GM23248 (cell line): ENCODE results near the gene ZNF333. TPM values are rescaled to one million over a fixed set of nuclear protein-coding genes. Genes with fewer than 3 reads are reported as not detected.

Experiments
- DNase-seq: peaks from one replicate; pipeline ENCODE4 v3.0.0-alpha.2; 2015
- H2AFZ ChIP-seq: fragments of 200-600 bp; sonication (generic); 2 replicates; pipeline ENCODE4 v1.6.1; 2016; ENCODE audit warnings: antibody characterized with exemption
- H3F3A ChIP-seq: fragments of 200-600 bp; sonication (generic); 2 replicates; pipeline ENCODE4 v1.6.1; 2016; ENCODE audit warnings: mild to moderate bottlenecking, antibody characterized with exemption, mixed run types; ENCODE audit not compliant: insufficient read depth
- H3K27ac ChIP-seq: fragments of 200-600 bp; sonication (generic); 2 replicates; pipeline ENCODE4 v1.5.1; 2016; ENCODE audit warnings: mild to moderate bottlenecking
- H3K27me3 ChIP-seq: fragments of 200-600 bp; sonication (generic); replicated peaks from 2 replicates; pipeline ENCODE4 v1.6.1; 2016; ENCODE audit warnings: mild to moderate bottlenecking; ENCODE audit not compliant: insufficient read depth
- H3K36me3 ChIP-seq: fragments of 200-600 bp; sonication (generic); 2 replicates; pipeline ENCODE4 v1.6.1; 2016; ENCODE audit warnings: low read depth, mild to moderate bottlenecking
- H3K4me1 ChIP-seq: fragments of 200-600 bp; sonication (generic); 2 replicates; pipeline ENCODE4 v1.6.1; 2016; ENCODE audit warnings: mild to moderate bottlenecking; ENCODE audit not compliant: insufficient read depth
- H3K4me2 ChIP-seq: fragments of 200-600 bp; sonication (generic); one replicate; pipeline ENCODE4 v1.6.1; 2016; ENCODE audit warnings: mild to moderate bottlenecking; ENCODE audit not compliant: unreplicated experiment
- H3K4me3 ChIP-seq: fragments of 200-600 bp; sonication (generic); 2 replicates; pipeline ENCODE4 v1.5.1; 2016; ENCODE audit warnings: mild to moderate bottlenecking
- H3K79me2 ChIP-seq: fragments of 200-600 bp; sonication (generic); 2 replicates; pipeline ENCODE4 v1.6.1; 2016; ENCODE audit warnings: mild to moderate bottlenecking; ENCODE audit not compliant: insufficient read depth
- H3K9ac ChIP-seq: fragments of 200-600 bp; sonication (generic); 2 replicates; pipeline ENCODE4 v1.6.1; 2016; ENCODE audit warnings: mild to moderate bottlenecking
- H3K9me2 ChIP-seq: fragments of 200-600 bp; sonication (generic); 2 replicates; pipeline ENCODE4 v1.6.1; 2016; ENCODE audit warnings: mixed run types, mild to moderate bottlenecking, moderate library complexity; ENCODE audit not compliant: insufficient read depth
- H3K9me3 ChIP-seq: fragments of 200-600 bp; sonication (generic); one replicate; pipeline ENCODE4 v1.6.1; 2017; ENCODE audit warnings: low read depth
- H4K20me1 ChIP-seq: fragments of 200-600 bp; sonication (generic); 2 replicates; pipeline ENCODE4 v1.6.0; 2016; ENCODE audit not compliant: insufficient read depth
- EZH2 ChIP-seq: fragments of 200-600 bp; sonication (generic); IDR thresholded peaks from 2 replicates; pipeline ENCODE4 v1.6.1; 2018; ENCODE audit warnings: antibody characterized with exemption, mild to moderate bottlenecking; ENCODE audit not compliant: insufficient read depth, poor library complexity, severe bottlenecking
- EZH2phosphoT487 ChIP-seq: fragments of 200-600 bp; sonication (generic); IDR thresholded peaks from 2 replicates; pipeline ENCODE4 v1.6.1; 2018; ENCODE audit warnings: antibody characterized with exemption, moderate library complexity, mild to moderate bottlenecking, low read depth; ENCODE audit not compliant: insufficient read depth
- WGBS, 2 experiments: methylation state at CpG; one replicate each; pipeline ENCODE4 v1.1.6; 2015 to 2017; ENCODE audit warnings: low lambda C conversion rate in 2 of 2, low coverage in 1 of 2; ENCODE audit errors: missing lambda C conversion rate in 2 of 2; 5-methylcytosine and 5-hydroxymethylcytosine counted together
- in situ Hi-C: fragments of 300-500 bp; cut with MboI; formaldehyde crosslinking; loops from 2 replicates; pipeline ENCODE4 v1.15.0; 2020
- polyA plus RNA-seq: library from polyadenylated mRNA; unstranded; fragments of >200 nt; fragmentation: Nextera tagmentation; extraction: Ambion mirVana; gene quantifications from 2 replicates; pipeline ENCODE4 v1.2.1, GENCODE V29; 2016
- total RNA-seq: library from RNA; depleted of rRNA; stranded (reverse); fragments of >200 nt; shearing (Covaris generic); gene quantifications from 2 replicates; pipeline ENCODE4 v1.2.3, GENCODE V29; 2014

ZNF333 gene
- total and polyA plus RNA-seq, 2 experiments from 2014 or later = 10.4 to 26.3 TPM

DNA sequence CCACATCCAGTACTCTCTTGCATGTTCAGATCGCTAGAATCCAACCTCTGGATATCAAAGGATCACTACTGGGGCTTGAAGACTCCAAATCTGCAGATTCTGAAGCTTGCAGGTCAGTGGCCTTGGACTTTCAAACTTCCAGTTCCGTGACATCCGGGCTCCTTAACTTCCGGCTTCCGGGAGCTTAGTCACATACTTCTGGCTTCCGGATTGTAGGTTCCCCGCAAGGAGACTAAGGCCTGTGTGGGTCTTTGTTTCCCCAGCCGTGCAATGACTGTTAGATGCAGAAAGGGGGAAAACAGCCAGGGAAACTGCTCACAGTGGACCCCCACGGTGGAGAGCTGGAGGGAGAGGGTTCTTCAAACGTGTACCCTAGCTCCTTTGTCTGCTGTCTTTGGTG lies 41.4 kb downstream of the ZNF333 start:
- TF ChIP-seq EZH2 = no peak
- Histone ChIP-seq H3K36me3 (no peaks in the 10 kb centered on the region), H3F3A (no peaks in the 10 kb centered on the region), H3K9me3 (no peaks in the 10 kb centered on the region), H3K27ac (no peak overlapping the region), H2AFZ (peak overlapping the region; percentile 60), H3K4me2 (no peak overlapping the region), H4K20me1 (no peaks in the 10 kb centered on the region), H3K27me3 (no peaks in the 10 kb centered on the region), H3K4me1 (no peaks in the 10 kb centered on the region), H3K79me2 (no peaks in the 10 kb centered on the region), H3K9ac (no peak overlapping the region), H3K9me2 (no peaks in the 10 kb centered on the region), H3K4me3 (no peak overlapping the region)
- DNase-seq = no peak
- 27 to 33% methylated on average over 10 of the region's 10 CpGs for WGBS, 2 experiments
- in situ Hi-C loops = no loop called here

DNA sequence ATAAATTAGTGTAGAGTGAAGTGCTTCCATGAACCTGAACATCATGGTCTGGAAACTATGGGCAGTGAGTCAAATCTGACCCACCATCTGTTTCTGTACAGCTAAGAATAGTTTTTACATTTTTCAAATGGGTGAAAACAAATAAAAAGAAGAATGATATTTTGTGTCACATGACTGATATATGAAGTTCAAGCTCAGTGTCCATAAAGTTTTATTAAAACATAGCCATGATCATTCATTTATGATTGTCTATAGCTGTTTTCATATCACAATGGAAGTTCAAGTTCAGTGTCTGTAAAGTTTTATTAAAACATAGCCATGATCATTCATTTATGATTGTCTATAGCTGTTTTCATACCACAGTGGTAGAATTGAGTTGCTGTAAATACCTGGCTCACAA lies 42.7 kb downstream of the ZNF333 start:
- no peaks in the 10 kb centered on the region for H3K79me2 ChIP-seq
- H3K27me3 ChIP-seq = no peaks in the 10 kb centered on the region

DNA sequence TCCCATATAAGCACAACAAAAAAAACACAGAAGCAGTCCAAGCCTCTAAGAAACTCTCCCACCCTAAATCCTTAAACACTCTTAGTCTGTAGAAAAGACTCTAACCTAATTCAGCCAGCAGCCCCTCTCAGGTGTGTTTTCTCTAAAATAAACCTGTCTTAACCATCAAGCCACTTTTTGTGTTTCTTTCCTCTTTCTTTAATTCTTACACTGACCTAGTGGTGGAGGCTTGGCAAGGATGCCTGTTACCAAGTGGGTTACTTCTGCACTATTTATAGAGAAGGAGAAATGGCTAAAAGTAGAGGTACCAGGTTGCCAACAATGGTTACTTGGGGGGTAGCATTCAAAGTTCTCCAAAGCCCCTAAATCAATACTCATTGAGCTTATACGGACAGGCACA lies 43.7 kb downstream of the ZNF333 start:
- no peaks in the 10 kb centered on the region for H3F3A ChIP-seq
- no peak overlapping the region for H3K4me2 ChIP-seq
- H3K4me1 ChIP-seq = no peaks in the 10 kb centered on the region
- TF ChIP-seq EZH2 = no peak
- TF ChIP-seq EZH2phosphoT487 = no peak
- no peaks in the 10 kb centered on the region for H3K79me2 ChIP-seq
- 35 to 40% methylated on average over 1 of the region's 1 CpG for WGBS, 2 experiments
- no peak overlapping the region for H2AFZ ChIP-seq
- no peaks in the 10 kb centered on the region for H3K9me2 ChIP-seq
- no peak for DNase-seq
- no peak overlapping the region for H3K9ac ChIP-seq
- no peak overlapping the region for H3K4me3 ChIP-seq
- H3K36me3 ChIP-seq = no peaks in the 10 kb centered on the region
- no peaks in the 10 kb centered on the region for H4K20me1 ChIP-seq
- no peaks in the 10 kb centered on the region for H3K9me3 ChIP-seq
- H3K27me3 ChIP-seq = no peaks in the 10 kb centered on the region
- H3K27ac ChIP-seq = no peak overlapping the region
- in situ Hi-C loops = no loop called here

More for the DNA sequence above, 42.7 kb downstream of the ZNF333 start:
- H3K4me1 ChIP-seq = no peaks in the 10 kb centered on the region
- H3K9me2 ChIP-seq = no peaks in the 10 kb centered on the region
- H3K4me2 ChIP-seq = no peak overlapping the region
- H4K20me1 ChIP-seq = no peaks in the 10 kb centered on the region
- no peak overlapping the region for H3K4me3 ChIP-seq
- no peaks in the 10 kb centered on the region for H3K9me3 ChIP-seq
- in situ Hi-C loops = no loop called here
- DNase-seq = no peak
- no peak overlapping the region for H3K27ac ChIP-seq
- no peaks in the 10 kb centered on the region for H3K36me3 ChIP-seq
- no peak for TF ChIP-seq EZH2
- no peak for TF ChIP-seq EZH2phosphoT487
- H3K9ac ChIP-seq = no peak overlapping the region
- H3F3A ChIP-seq = no peaks in the 10 kb centered on the region
- no peak overlapping the region for H2AFZ ChIP-seq

DNA sequence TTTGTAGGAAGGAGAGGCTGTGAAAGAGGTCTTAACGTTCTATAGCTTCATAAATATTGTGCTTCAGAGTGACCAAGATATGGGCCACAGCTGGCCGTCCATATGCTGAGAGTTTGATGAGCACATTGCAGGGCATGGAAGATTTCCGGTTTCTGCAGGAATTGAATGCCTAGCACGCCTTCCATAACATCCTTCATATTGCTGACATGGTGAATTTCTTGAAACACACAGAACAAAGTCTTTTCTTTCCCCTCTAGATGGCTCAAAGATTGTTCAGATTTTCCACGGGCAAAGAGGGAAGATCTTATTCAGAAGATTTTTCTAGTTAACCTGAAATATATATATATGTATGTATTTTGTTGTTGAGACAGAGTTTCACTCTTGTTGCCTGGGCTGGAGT lies 46.1 kb downstream of the ZNF333 start:
- H3K4me2 ChIP-seq = no peak overlapping the region
- H3K27ac ChIP-seq = no peak overlapping the region
- H3K79me2 ChIP-seq = no peaks in the 10 kb centered on the region
- H2AFZ ChIP-seq = no peak overlapping the region
- in situ Hi-C loops = no loop called here
- no peak overlapping the region for H3K9ac ChIP-seq
- DNase-seq = no peak
- H3K4me3 ChIP-seq = no peak overlapping the region
- H3K36me3 ChIP-seq = no peaks in the 10 kb centered on the region
- TF ChIP-seq EZH2phosphoT487 = no peak
- TF ChIP-seq EZH2 = no peak
- WGBS, 2 experiments = 7 to 14% methylated on average over 5 of the region's 5 CpGs
- H3K4me1 ChIP-seq = no peaks in the 10 kb centered on the region
- no peaks in the 10 kb centered on the region for H3K9me2 ChIP-seq
- H3K27me3 ChIP-seq = no peaks in the 10 kb centered on the region
- no peaks in the 10 kb centered on the region for H3F3A ChIP-seq
- no peaks in the 10 kb centered on the region for H4K20me1 ChIP-seq
- H3K9me3 ChIP-seq = no peaks in the 10 kb centered on the region

GRCh38 chr19:14746886-14747285 lies 57.0 kb downstream of the ZNF333 start:
- H3K9me2 ChIP-seq = no peaks in the 10 kb centered on the region
- H3F3A ChIP-seq = no peaks in the 10 kb centered on the region
- no peak overlapping the region for H3K4me3 ChIP-seq
- no peak overlapping the region for H2AFZ ChIP-seq
- H3K79me2 ChIP-seq = no peaks in the 10 kb centered on the region
- 38 to 41% methylated on average over 4 of the region's 4 CpGs for WGBS, 2 experiments
- no peaks in the 10 kb centered on the region for H3K4me1 ChIP-seq
- H3K27me3 ChIP-seq = no peaks in the 10 kb centered on the region
- H3K9ac ChIP-seq = no peak overlapping the region
- no peak overlapping the region for H3K4me2 ChIP-seq
- no peaks in the 10 kb centered on the region for H4K20me1 ChIP-seq
- H3K9me3 ChIP-seq = no peaks in the 10 kb centered on the region
- H3K36me3 ChIP-seq = no peaks in the 10 kb centered on the region
- no peak for DNase-seq
- no peak overlapping the region for H3K27ac ChIP-seq
- TF ChIP-seq EZH2phosphoT487 (no peak), EZH2 (no peak)
- in situ Hi-C loops = no loop called here
